ENCODE data around the gene PARD3.

DNA sequence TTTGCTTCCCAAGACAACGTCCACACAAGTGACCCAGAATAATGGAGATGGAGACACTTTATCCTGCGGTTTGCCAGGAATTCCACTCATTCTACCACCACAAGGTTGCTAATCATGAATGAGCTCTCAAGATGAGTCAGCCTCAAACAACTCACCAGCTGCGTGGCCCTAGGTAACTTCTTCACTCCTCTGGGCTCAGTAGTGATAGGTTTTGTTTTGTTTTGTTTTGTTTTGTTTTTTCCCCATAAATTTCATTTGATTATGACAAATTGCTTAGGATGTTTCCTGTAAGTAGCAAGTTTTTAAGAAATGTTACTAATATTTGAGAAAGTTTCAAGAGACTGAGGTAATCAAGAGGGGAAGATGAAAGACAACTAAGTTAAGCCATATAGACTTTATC lies 286.8 kb downstream of the PARD3 start:
- TF ChIP-seq HDGF (IDR thresholded peaks at IDR 0.05; ENCODE audit: borderline replicate concordance) (no peak), FOXA1 (IDR thresholded peaks at IDR 0.05) (no peak)
